ENCODE measurements around the gene TRIB2.

The TRIB2 gene

DNA sequence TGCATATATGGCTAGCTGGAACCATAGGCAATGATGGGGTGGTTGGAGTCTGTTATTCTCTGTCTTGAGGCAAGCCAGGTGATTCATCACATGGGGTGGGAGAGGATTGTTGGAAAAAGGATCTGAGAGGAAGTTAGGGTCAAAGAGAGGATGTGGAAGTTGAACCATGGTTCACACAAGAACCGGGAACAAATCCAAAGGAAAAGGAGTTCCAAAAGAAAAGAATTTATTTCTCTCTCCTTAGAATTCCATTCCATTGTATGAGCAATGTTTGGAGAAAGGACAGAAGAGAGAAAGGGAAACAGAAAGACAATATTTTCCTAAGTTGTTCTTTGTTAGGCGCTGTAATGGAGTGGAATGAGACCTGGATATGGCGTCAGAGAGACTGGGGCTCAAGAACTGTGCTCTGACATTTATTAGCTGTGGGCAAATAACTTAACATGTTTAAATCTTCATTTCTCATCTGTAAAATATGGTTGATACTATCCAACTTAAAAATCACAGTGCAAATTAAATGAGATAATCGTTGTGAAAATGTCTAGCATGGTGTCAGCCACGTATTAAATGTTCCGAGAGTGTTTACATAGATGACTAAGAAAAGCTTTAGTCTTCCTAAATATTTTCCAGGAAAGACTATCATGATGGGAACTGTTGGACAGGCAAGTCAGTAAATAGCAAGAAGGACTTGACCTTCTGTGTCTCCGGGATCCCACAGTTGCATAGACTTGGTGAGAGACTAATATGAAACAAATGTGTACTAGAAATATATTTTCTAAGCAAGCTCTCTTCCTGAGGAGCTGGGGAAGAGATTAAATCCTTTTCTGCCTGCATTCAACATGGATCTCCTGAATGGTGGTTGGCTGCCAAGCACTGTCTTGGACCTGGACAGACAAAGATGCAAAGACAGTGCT lies 71.4 kb downstream of the TRIB2 start:
- no peak for DNase-seq

DNA sequence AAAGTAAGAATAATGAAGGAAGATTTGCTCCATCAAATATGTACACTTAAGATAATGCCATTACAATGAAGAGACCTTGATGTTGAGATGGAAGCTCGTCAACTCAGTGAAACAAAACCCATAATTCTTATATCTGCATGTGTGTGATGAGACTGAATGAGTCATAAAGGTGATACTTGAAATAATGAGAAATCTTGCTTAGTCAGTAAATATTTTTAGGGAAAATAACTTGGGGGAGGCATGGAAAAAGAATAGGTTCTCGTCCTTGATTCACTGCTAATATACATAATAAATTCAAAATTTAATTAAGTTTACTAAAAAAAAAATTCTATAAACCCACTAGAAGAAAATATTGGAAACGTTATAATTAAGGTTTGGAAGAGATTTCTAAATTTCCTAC lies 75.2 kb downstream of the TRIB2 start:
- DNase-seq, result no peak
